Glutamatergic neuron (in vitro differentiated cells): ENCODE data around the gene VPS13C. TPM values are rescaled to one million over a fixed set of nuclear protein-coding genes. Genes with fewer than 3 reads are reported as not detected.

ENCODE experiments used
- DNase-seq: peaks from one replicate; pipeline ENCODE4 v3.0.0; 2022
- H3K27ac Mint-ChIP-seq: one replicate; pipeline ENCODE4 v1.8.0; 2020; ENCODE audit warnings: mild to moderate bottlenecking, mixed read lengths, inconsistent platforms; ENCODE audit not compliant: unreplicated experiment
- H3K27me3 Mint-ChIP-seq: one replicate; pipeline ENCODE4 v1.8.0; 2020; ENCODE audit warnings: mild to moderate bottlenecking, moderate library complexity, mixed read lengths, inconsistent platforms; ENCODE audit not compliant: unreplicated experiment
- H3K36me3 Mint-ChIP-seq: one replicate; pipeline ENCODE4 v1.8.0; 2020; ENCODE audit warnings: mild to moderate bottlenecking, mixed read lengths, inconsistent platforms; ENCODE audit not compliant: unreplicated experiment
- H3K4me1 Mint-ChIP-seq: one replicate; pipeline ENCODE4 v1.8.0; 2020; ENCODE audit warnings: mild to moderate bottlenecking, low read depth, mixed read lengths, inconsistent platforms; ENCODE audit not compliant: unreplicated experiment
- H3K4me3 Mint-ChIP-seq: one replicate; pipeline ENCODE4 v1.8.0; 2020; ENCODE audit warnings: mild to moderate bottlenecking, mixed read lengths, inconsistent platforms; ENCODE audit not compliant: unreplicated experiment
- H3K9me3 Mint-ChIP-seq: one replicate; pipeline ENCODE4 v1.8.0; 2020; ENCODE audit warnings: mild to moderate bottlenecking, moderate library complexity, mixed read lengths, inconsistent platforms; ENCODE audit not compliant: unreplicated experiment
- CTCF ChIP-seq: fragments of 200-600 bp; sonication (generic); IDR thresholded peaks from one replicate; pipeline ENCODE4 v1.5.0; 2021; ENCODE audit not compliant: partially characterized antibody, unreplicated experiment
- total RNA-seq: library from RNA; stranded (reverse); fragmentation: NEBNext Ultra II Directional; extraction: Animal tissue kit (Norgen Biotek cat#: 25700); gene quantifications from one replicate; pipeline ENCODE4 v1.2.1, GENCODE V29; 2021; ENCODE audit not compliant: unreplicated experiment

The VPS13C gene
- total RNA-seq, 1 donor from 2014 or later = 93.8 TPM

DNA sequence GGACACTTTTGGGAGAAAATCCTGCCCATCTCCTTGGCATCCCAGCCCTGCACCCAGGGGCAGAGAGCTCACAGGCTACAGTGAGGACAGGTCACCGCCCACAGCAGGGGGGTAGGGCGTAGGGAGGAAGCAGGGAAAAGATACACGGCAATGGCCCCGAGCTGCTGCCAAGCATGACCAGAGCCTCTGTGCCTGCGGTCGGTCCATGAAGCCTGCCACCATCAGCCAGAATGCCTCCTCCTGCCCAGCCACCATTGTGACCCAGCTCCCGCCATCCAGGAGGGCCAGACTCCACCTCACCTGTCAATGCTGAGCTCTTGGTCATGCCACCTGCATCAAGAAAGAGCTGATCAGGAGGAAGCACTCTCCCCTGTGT, 230.7 kb downstream of the VPS13C start:
- no peak overlapping the region for H3K4me3 Mint-ChIP-seq
- H3K27ac Mint-ChIP-seq = no peak overlapping the region
- H3K4me1 Mint-ChIP-seq = peaks cover 5% of the 10 kb centered on the region

GRCh38 chr15:61828860-61829513, 231.3 kb downstream of the VPS13C start:
- Mint-ChIP-seq H3K4me1 (peaks cover 5% of the 10 kb centered on the region), H3K4me3 (no peak overlapping the region), H3K9me3 (no peaks in the 10 kb centered on the region), H3K27ac (no peak overlapping the region), H3K27me3 (no peaks in the 10 kb centered on the region), H3K36me3 (no peaks in the 10 kb centered on the region)
- TF ChIP-seq CTCF = no peak
- DNase-seq = no peak

More for the DNA sequence above, 230.7 kb downstream of the VPS13C start:
- Mint-ChIP-seq H3K9me3 (no peaks in the 10 kb centered on the region), H3K27me3 (peaks cover 2% of the 10 kb centered on the region), H3K36me3 (no peaks in the 10 kb centered on the region)
- DNase-seq = no peak
- no peak for TF ChIP-seq CTCF

DNA sequence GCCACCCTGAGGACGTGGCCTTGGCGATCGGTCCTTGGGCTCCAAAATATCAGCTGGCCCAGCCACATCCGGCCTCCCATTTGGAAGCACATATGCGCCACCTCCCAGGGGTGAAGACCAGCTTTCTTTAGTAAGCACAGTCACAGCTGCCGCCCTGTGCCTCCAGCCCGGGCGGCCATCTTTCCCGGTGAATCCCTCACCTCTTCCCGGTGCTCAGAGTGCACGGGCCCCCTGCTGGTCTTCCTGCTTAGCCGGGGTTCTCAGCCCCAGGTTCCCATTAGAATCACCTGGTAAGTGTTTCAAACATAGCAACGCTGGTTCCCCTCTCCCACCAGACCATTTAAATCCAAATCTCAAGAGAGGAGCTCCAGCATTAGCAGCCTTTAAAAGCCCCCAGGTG, 232.2 kb downstream of the VPS13C start:
- Mint-ChIP-seq H3K9me3 (peaks cover 2% of the 10 kb centered on the region), H3K27me3 (no peaks in the 10 kb centered on the region), H3K4me3 (no peak overlapping the region), H3K4me1 (peaks cover 5% of the 10 kb centered on the region), H3K27ac (peak overlapping the region; percentile 70), H3K36me3 (peaks cover under 1% of the 10 kb centered on the region)
- peak; percentile 27 for TF ChIP-seq CTCF
- DNase-seq = peak; percentile 49

GRCh38 chr15:61827131-61827530, 233.1 kb downstream of the VPS13C start:
- Mint-ChIP-seq H3K4me1 (peaks cover 5% of the 10 kb centered on the region), H3K36me3 (peaks cover 4% of the 10 kb centered on the region), H3K4me3 (no peak overlapping the region), H3K27ac (no peak overlapping the region), H3K9me3 (peaks cover 2% of the 10 kb centered on the region), H3K27me3 (no peaks in the 10 kb centered on the region)
- no peak for TF ChIP-seq CTCF
- no peak for DNase-seq

DNA sequence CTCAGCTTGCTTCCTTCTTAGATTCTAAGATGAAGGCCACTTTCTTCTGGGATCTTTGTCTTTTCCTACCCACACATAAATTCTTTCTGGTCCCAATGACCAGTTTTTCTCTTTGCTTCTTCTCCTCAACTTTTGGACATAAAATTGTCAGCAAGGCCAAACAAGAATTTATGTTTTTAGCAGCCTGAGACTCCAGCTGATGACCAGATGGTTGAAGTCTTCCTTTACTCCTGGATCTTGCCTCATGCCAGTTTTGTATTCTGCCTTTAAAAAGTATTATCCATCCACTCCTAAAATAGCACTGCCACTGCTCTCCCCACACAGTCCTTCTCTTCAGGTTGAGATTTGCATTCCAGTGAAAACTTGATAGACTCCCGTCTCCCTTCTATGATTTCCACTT, 236.0 kb downstream of the VPS13C start:
- DNase-seq = no peak
- Mint-ChIP-seq H3K27me3 (no peaks in the 10 kb centered on the region), H3K27ac (no peak overlapping the region), H3K36me3 (peaks cover 4% of the 10 kb centered on the region), H3K4me1 (peaks cover 2% of the 10 kb centered on the region), H3K9me3 (peaks cover 2% of the 10 kb centered on the region), H3K4me3 (no peak overlapping the region)
- no peak for TF ChIP-seq CTCF
